ENCODE measurements around the gene TMEM271.

DNA sequence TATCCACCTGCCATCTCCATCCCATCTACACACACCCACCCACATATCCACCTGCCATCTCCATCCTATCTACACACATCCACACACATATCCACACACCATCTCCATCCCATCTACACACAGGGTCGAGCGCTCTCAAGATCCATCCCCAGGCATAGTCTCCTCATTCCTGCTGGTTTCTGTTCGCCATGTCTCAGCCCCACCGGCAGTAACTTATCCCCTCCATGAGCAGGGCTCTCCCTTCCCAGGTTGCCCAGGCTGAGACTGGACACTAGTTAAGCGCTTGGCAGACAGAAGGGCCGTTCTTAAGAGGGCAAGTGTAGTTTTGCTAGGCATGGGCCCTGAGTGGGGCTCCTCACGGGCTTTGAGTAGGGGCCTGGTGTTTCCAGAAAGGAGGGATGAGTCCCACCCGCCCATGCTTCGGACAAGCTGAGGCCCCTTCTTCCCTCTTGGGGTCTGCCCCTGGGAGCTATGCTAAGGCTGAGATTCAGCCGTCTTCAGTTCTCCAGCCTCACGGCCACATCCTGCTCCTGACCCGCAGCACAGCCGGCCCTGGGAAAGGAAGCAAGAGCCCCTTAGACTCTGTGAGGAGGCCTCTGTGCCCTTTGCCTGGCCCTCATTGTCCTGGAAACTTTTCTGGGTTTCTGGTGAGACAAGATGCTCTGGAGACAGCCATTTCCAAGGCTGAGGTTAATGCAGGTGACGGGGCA lies 20.4 kb downstream of the TMEM271 start:
- TF ChIP-seq, protein P1, sequence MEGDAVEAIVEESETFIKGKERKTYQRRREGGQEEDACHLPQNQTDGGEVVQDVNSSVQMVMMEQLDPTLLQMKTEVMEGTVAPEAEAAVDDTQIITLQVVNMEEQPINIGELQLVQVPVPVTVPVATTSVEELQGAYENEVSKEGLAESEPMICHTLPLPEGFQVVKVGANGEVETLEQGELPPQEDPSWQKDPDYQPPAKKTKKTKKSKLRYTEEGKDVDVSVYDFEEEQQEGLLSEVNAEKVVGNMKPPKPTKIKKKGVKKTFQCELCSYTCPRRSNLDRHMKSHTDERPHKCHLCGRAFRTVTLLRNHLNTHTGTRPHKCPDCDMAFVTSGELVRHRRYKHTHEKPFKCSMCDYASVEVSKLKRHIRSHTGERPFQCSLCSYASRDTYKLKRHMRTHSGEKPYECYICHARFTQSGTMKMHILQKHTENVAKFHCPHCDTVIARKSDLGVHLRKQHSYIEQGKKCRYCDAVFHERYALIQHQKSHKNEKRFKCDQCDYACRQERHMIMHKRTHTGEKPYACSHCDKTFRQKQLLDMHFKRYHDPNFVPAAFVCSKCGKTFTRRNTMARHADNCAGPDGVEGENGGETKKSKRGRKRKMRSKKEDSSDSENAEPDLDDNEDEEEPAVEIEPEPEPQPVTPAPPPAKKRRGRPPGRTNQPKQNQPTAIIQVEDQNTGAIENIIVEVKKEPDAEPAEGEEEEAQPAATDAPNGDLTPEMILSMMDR (IDR thresholded peaks at IDR 0.05; ENCODE audit: low read depth, low read length): no peak
- TF ChIP-seq EZH2phosphoT487 (IDR thresholded peaks at IDR 0.05; ENCODE audit: low read depth): no peak

All from OCI-LY3 (cell line).